ENCODE results near the gene IL6ST.

The IL6ST gene

DNA sequence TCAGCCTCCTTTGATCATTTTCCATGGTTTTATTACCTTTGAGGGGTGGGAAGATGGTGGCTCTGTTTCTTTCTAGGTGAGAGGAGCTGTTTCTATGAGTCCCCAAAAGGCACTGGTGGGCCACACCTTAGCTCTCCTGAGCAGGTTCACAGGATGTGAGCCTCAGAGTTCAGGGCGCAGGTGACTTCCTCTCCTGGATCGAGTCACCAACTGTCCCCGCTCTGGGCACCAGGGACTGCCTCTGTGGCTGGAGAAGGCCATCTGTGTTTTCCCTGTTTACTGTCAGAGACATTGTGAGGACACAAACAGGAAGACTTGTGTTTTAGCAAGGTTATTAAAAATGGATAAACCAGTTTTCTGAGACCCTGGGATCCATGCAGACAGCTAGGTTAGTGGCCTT, 75.1 kb downstream of the IL6ST start:
- DNase-seq (ENCODE audit: low spot score) = no peak

- DNase-seq (ENCODE audit: low spot score) = no peak
These were observed 76.4 kb downstream of the IL6ST start for GRCh38 chr5:55918087-55919035.

DNA sequence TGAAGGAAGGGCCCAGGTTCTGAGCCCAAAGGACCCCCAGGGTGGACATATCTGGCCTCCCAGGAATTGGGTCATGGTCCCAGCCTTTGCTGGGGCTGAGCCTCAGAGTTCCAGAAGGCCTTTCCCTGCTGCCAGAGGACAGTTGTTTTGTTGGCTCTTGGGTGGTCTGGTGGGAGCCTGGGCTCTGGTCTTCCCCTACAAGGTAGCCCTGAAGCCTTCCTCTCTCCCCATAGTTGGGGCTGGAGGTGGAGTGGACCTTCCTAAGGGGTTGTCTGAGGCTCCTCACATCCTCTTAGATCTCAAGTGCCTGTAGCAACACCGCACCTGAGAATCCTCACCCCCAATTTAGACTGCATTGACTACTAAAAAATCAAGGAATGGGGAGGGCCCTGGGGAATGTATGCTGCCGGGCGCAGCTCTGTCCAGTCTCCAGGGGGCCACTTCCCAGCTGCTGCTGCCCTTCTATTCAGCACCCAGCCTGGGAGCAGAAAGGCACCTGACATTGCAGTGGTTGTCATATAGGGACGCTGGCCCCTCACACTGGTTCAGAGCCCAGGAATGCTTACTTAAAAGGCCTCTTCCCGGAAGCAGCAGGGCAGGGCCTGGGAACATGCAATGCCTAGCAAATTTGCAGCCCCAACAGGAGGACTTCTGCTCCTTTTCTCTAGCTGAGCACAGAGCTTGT, 77.2 kb downstream of the IL6ST start:
- no peak for DNase-seq (ENCODE audit: low spot score)

GRCh38 chr5:55916986-55917385, 77.8 kb downstream of the IL6ST start:
- no peak for DNase-seq (ENCODE audit: low spot score)

DNA sequence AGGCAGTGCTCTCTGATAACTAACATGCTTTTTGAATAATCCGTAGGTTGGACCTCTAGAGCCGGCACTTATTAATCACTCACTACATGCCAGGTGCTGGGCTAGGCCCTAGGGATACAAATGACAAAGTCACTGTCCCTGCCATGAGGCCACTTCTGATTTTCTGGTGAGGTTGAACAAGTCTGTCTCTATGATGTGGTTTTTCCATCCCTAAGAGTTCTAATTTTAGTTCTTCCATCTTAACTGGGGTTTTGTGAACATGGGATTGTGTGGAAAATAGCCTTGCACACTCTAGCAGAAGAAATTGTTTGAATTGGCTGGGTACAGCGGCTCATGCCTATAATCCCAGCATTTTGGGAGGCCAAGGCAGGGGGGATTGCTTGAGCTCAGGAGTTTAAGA, 79.0 kb downstream of the IL6ST start:
- no peak for DNase-seq (ENCODE audit: low spot score)

GRCh38 chr5:55914971-55915370, 79.8 kb downstream of the IL6ST start:
- DNase-seq (ENCODE audit: low spot score) = no peak

DNA sequence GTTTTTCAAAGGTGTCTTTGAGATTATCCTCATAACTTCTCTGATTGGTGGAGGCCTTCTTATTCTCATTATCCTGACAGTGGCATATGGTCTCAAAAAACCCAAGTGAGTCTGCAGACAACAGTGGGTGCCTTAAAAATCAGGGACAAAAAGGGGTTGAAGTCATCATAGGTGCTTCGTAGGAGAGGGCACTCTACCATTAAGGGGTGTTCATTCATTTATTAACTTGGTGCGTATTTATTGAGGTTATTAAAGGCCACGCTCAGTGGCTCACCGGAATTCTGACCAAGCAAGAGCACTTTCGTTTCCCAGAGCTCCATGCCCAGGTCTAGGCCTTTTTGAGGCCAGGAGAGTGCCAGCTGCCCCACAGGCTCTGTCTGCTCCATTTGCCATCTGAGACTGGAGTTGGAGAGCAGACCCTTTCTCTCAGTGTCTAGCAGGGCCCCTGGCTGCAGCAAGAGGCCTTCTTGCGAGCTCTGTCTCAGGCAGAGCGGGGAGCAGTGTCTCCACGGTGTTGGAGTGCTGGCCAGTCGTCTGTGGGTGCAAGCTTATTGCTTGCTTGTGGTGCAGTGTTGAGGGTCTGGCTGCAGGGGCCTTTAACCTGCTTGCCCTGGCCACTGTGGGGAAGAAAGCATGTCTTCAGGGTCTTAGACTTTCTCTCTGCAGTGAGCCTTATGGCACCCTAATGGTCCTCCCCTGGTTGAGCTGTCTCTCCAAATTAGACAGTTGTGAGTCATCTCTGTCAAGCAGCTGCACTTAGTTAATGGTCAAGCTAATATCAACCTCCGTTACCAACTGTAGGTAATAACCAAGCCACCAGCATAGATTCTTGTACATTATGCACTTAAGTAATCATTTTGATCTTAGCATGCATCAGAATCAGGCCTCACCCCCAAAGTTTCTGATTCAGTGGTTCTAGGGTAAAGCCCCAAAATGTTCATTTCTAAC, 81.0 kb downstream of the IL6ST start:
- no peak for DNase-seq (ENCODE audit: low spot score)

DNA sequence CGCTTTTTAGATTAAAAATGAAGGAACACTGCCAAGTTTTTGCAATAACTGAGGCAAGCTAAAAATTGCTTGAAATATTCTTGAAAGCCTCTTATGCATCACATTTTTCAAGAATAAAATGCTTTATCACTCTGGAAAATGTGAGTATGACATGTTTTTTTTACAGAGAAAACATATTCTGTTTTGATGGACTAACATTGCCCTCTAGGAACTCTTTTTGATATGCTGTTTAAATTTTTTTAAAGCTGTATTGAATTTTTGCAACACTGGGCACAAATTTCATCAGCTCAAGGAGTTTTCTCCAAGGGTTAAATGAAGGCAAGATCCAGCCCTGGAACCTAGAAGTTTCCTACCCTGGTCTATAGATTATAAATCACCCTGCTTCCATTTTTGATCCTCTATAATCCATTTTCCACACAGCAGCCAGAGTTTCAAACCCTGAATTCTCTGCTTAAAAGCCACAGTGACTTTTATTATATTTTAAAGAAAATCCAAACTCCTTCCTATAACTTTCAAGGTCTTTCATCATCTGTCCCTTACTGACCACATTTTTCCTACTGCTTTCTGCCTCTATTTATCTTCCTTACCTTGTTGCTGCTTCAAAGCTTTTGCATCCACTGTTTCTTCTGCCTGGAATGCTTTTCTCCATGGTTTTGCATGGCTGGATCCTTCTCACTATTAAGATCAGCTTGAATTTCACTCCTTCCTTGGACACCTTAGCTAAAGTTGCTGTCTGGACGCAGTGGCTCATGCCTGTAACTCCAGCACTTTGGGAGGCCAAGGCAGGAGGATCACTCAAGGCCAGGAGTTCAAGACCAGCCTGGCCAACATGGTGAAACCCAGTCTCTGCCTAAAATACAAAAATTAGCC, 82.7 kb downstream of the IL6ST start:
- no peak for DNase-seq (ENCODE audit: low spot score)

DNA sequence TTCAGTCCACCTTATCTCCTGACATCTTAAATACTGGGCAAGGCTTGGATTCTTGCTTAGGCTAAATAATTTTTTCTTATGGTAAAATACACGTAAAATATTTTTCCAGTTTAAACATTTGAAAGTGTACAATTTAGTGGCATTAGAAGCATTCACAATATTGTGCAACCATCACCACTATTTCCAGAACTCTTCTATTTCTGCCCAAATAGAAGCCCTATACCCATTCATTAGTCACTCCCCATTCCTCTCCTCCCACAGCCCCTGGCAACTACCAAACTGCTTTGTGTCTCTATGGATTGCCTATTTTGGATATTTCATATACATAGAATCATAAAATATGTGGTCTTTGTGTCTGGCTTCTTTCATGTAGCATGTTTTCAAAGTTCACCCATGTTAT, 86.0 kb downstream of the IL6ST start:
- DNase-seq (ENCODE audit: low spot score) = no peak

DNA sequence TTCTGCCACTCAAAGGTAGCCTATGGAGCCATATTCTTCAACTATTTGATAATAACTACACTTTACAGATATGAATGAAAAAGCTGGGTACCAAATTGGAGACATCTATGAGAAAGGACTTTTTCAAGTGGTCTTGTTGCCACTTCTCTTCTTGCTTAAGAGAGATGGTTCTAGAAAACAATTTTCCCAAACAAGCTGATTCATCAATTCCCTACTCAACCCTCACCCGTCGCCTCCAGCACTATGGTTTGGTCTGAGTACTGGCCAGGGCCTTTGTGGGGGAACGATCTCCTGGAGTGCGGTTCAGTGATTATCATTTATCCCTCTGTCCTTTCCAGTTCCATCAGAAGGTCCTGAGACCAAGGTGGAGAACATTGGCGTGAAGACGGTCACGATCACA, 86.8 kb downstream of the IL6ST start:
- DNase-seq (ENCODE audit: low spot score) = no peak

GRCh38 chr5:55905251-55905650, 89.5 kb downstream of the IL6ST start:
- DNase-seq (ENCODE audit: low spot score) = no peak

DNA sequence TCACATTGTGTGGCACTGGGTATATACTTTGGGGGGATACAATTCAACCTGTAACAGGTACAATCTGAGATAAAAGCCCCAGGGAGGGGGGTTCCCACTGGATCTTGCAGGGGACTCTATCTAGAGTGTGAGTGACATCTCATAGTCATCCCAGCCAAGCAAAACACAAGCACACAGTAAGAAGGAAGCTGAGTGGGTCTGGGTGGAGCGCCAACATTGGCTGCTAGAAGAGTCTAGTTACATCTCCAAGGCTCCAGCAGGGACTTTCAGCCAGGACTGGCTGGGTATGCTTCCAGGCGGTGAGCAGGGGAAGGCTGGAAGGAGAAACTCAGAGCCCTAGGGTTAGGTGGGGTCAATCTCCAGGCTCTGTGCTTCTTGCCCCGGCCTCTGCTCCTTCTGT, 90.6 kb downstream of the IL6ST start:
- DNase-seq (ENCODE audit: low spot score) = no peak

DNA sequence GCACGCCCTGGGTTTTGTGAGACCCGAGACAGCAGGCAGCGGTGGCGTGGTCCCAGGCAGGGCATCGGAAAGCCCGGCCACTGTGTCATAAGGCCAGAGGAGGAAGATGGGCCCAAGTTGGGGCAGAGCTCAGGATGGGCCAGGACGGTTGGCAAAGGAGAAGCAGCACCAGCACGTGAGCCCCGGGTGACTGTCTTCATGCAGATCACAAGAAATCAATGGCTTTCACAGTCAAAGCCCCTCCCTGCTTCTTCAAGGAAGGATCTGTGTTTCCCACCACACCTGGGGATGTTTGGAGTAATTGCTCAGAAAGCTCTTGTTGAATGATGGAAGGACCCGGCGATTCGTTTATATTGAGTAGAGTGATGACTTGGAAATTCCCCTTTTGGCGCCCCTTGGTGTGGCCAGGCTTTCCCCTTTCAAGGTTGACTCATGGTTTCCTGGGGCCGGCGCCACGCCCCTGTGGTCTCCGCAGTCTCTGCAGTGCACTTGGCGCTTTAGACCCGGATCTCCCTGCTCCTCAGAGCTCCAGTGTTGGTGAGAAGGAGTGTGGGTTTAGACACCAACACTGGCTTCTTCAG, 91.6 kb downstream of the IL6ST start:
- no peak for DNase-seq (ENCODE audit: low spot score)

DNA sequence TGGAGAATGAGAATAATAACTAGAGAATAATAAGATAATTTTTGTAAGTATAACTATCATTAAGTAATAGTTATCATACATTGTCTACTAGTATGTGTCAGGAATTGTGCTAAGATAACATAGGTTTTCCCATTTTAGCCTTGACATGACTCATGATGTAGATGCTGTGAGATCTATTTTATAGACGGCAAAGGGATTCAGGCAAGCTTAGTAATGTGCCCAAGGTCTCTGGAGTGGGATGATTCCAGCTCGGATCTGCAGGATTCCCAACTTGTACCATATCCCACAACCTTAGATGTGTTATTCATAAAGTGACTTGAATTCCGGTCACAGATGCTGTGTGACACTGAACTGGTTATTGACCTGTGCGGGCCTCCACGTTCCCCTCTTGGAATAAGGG, 92.1 kb downstream of the IL6ST start:
- no peak for DNase-seq (ENCODE audit: low spot score)

GRCh38 chr5:55900776-55901175, 94.0 kb downstream of the IL6ST start:
- no peak for DNase-seq (ENCODE audit: low spot score)

GRCh38 chr5:55900068-55900467, 94.7 kb downstream of the IL6ST start:
- DNase-seq (ENCODE audit: low spot score) = no peak

DNA sequence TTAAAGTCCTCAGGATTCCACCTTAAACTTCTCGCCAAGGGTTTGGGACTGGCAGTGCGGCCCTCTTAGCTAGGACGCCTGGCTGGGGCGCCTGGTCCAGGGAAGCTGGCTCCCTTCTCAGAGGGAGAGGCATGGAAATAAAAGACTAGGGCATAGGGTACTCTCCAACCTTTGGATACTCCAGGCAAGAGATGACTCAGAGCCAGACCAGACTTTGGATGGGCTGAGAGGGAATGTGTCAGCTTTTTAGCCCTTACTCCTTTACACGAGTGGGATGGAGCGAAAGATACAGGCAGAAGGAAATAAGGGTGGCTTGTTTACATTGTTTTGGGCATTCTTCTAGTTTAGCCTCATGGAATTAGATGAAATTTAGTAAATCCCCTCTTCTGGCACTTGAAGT, 95.4 kb downstream of the IL6ST start:
- DNase-seq (ENCODE audit: low spot score) = no peak

- DNase-seq (ENCODE audit: low spot score) = no peak
These were observed 96.9 kb downstream of the IL6ST start for GRCh38 chr5:55897905-55898304.

GRCh38 chr5:55897206-55897894, 97.4 kb downstream of the IL6ST start:
- no peak for DNase-seq (ENCODE audit: low spot score)

DNA sequence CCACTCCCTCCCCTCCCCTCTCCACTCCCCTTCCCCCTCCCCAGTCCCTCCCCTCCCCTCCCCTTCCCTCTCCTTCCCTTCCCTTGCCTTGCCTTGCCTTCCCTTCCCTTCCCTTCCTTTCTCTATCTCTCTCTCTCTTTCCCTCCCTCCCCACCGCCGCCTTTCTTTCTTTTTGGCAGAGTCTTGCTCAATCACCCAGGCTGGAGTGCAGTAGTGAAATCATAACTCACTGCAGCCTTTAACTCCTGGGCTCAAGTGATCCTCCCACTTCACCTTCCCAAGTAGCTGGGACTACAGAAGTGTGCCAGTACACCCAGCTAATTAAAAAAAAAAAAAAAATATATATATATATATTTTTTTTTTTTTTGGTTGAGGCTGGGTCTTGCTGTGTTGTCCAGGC, 98.1 kb downstream of the IL6ST start:
- DNase-seq (ENCODE audit: low spot score) = no peak

Measured in pons (tissue), 1 donor.